GM21723 (cell line): ENCODE measurements around the gene NUDC.
"Not testable (repeated sequence)": the region's sequence is repeated elsewhere in the genome, so short reads cannot be mapped to it uniquely, and the experiment has no call there.

Experiments used
- ATAC-seq: cut with Tn5 transposase; IDR thresholded peaks from one replicate; pipeline ENCODE4 v1.9.1; 2021; ENCODE audit warnings: mild to moderate bottlenecking, moderate library complexity; ENCODE audit not compliant: unreplicated experiment

Gene NUDC

DNA sequence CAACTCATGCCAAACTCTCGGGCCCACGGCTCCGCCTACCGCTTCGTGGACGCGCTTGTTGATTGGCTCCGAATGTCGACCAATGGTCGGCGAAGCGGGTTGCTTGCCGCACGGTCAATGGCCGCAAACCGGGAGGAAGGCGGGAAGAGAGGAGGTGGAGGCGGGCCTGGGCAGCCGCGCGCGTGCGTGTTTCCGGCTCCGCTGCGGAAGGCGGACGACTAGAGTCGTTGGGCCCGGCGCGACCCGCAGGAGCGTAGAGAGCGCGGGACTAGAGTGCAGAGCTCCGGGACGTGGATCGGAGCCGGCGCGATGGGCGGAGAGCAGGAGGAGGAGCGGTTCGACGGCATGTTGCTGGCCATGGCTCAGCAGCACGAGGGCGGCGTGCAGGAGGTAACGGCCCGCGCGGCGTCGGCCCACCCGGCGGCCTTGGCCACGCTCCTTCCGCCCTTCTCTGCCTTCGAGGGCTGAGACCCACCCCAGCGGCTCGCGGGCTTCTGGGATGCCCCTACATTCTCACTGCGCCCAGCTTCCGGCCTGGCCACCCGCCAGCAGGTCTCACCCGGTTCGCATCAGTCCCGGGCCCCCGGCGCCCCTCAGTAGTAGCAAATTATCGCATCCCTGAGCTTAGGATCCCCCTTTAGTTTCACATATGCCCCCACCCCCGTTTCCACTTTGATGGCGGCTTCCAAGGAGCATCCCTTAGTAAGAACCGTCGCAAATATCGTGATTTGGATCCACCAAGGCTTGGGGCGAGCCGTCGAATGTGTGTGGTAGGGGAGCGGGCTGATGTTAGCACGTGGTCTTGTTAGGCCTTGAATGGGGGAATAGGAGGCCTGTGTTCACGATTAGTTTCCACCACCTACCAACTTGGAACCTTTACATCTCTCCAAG, at the start of gene NUDC:
Gene NUDC (plus strand): TSS at position 204 of the 891 bp plus-strand sequence. CDS start 106 bp downstream, at position 310.
- peak; percentile 93 for ATAC-seq

DNA sequence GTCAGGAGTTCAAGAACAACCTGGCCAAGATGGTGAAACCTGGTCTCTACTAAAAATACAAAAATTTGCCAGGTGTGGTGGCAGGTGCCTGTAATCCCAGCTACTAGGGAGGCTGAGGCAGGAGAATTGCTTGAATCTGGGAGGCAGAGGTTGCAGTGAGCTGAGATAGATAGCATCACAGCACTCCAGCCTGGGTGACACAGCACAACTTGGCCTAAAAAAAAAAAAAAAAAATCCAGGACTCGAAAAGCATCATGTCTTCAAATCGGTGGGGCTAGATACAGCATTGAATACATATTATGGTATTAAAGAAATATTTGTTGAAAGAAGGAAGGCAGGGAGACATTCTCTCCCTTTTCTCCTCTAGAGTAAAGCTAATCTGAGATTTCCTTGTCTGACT, 48.4 kb upstream of the NUDC start:
- not testable (repeated sequence) for ATAC-seq

GRCh38 chr1:26874896-26875295, 46.6 kb upstream of the NUDC start:
- ATAC-seq: no peak

DNA sequence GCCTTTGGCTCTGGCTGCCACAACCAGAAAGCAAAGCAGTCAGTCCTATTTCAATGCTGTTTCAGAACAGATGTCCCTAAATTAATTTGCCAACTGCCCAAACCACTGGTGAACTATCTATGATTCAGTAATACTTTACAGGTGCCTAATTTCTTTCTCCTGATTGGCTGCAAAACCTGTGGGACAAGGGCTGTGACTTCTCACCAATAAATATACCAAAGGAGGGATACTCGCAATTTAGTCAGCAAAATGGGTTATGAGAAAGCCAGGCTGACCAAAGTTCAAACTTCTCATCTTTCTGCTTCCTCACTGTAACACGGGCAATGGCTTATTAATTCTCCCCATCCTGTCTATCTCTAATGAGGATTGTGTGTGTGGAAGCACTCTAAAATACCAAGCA, 44.2 kb upstream of the NUDC start:
- ATAC-seq: no peak

DNA sequence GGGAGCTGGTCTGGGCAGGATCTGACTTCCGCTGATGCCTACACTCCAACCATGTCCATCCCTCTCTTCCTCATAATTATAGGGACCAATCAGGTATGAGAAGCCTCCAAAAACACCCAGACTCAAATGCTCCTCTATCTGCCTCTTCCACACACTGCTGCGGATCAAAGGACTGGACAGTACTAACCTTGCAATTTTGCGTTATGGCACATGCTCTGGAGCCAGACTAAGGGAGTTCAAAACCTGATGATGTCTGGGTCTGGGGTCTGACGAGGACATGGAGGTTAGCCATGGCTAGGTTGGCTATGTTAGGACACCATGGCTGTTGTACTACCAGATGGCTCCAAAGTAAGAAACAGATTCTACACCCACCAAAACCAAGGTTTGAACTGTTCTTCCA, 41.8 kb upstream of the NUDC start:
- ATAC-seq: no peak

DNA sequence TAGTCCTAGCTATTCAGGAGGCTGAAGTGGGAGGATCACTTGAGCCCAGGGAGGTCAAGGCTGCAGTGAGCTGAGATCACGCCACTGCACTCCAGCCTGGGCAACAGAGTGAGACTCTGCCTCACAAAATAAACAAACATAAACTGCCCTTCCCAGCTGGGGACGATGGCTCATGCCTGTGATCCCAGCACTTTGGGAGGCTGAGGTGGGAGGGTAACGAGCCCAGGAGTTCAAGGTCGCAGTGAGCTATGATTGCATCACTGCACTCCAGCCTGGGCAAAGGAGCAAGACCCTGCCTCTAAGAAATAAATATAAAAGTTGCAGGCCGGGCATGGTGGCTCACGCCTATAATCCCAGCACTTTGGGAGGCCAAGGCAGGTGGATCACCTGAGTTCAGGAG, 39.9 kb upstream of the NUDC start:
- not testable (repeated sequence) for ATAC-seq

DNA sequence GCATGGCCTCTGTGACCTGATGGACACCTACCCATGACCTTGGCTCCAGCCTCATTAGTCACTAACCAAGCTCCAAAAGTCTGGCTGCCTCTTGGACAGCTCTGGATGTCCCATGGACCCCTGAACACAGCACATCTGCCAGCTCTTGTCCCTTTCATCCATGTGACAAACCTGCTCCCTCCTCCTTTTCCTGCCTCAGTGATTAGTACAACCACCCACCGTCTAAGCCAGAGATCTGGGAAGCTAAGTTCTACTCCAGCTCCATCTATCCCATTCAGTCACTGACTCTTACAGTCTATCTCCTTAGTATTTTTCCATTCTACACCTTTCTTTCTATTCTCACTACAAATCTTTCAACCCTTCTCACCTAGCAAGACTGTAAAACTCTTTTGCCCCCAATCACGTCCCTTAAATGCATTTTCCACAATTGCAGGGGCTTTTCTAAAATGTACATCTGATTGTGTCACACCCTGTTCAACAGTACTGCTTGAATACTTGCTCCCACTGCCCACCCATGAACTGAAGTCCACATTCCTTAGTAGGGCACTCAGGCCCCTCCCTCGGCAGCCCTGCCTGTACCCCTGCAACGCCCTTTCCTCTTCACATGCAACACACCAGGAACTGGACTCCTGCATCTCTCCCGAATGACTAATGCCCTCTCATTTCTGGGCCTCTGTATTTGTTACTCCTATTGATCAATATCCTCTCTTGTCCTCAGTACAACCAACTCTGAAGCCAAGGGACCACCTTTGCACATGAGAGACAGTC, 38.7 kb upstream of the NUDC start:
- no peak for ATAC-seq

DNA sequence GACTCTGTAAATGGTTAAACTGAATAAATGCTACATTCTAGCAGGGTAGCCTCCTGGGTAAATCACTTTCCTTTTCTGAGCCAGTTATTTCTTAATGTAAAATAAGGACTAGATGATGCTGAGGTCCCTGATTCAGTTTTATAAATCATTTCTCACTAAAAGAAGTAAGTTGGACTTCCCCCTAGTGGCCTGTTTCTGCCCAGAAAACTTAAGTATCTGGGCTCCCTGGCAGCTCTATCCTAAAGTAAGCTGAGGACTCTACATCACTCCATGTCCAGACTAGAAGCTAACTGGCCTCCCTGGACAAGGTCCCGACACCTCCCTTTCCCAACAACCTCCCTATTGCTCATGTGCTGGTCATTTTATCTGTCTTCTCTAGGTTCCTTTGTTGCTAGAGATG, 34.4 kb upstream of the NUDC start:
- no peak for ATAC-seq

DNA sequence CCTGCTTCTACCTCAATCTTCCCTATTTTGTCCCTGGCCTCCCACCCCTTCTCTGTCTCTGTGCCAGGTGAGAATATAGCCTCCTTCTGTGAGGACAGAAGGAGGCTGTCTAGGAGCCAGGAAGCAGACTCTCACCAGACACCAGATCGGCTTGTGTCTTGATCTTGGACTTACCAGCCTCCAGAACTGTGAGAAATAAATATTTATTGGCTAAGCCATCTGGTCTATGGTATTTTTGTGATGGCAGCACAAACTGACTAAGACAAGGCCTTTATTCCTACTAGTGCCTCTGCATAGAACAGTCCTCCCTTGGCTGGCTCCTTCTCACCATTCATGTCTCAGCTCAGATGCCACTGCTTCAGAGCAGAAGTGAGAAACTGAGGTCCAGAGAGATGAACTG, 33.3 kb upstream of the NUDC start:
- ATAC-seq: no peak

DNA sequence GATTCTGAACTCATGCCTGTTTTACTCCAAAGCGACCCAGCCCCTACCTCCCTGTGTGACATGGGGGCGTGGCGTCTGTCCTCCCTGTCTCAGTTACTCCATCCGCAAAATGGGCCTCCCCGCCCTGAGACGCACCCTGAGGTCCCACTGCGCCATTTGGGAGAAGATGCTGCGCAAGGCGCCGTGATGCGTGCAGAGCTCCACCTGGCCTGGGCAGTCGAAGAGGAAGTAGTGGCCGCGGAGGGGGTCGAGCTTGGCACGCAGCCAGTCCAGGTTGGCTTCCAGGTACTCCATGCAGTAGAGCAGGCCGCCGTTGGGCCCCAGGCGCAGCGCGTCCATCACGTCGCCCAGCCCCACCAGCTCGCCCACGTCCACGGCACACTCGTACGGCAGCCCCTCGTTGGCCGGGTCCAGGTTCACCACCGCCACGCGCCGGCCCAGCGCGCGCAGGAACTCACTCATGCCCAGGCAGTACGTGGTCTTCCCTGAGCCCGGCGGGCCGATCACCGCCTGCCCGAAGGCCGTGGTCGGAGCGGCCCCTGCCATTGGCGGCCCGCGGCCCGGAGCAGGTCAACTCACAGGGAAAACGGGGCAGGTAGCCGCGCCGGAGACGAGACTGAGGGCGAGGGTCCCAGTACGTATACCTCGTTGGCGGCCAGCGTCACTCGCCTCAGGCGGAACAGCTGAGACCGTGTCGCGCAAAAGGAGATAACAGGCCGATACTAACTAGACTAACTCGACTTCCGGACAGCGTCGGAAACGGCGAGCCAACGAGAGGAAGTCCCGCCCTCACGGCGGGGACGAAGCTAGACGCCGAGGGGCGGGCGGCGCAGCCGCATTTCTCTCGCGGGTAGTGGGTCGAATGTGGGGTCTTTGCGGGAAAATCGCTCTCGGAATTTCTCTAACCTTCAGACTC, 31.7 kb upstream of the NUDC start, which contains the start of gene GPN2:
Gene GPN2 (minus strand): TSS at position 733 of the 916 bp plus-strand sequence. CDS start 187 bp downstream, at position 546.
- ATAC-seq: peak; percentile 87

DNA sequence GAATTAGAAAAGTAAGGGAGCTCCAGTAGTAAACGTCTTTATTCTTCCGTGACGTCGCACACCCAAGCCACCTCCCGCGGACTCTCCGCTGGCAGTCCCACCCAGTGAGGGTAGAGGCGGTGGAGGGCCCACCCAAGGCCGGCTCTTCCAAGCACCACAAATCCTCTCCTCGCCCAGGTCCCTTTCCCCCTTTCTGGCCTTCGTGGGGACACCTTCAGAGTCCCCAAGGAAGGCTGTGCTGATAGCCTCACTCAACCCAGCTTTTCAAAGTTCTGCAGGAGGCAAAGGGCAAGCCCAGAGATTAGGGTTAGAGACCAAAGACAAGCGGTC, 31.1 kb upstream of the NUDC start:
- ATAC-seq: peak; percentile 29

DNA sequence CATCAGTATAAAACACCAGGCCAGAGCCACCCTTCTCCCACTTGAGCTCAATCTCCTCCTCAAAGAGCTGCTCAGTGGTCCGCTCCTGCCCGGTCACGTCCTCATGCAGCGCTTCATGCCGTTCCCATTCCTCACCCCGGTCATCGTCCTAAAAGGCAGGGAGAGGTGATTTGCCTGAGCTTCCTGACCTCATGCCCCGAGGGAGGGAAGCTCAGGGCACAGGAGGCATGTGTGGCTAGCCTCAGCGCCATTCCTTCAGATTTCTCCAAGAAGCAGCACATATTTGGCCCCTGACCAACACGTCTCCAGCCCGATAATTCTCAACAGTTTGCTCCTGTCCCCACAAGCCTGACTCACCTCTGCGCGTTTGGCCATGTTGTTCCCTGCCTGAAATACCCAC, 27.3 kb upstream of the NUDC start:
- ATAC-seq: no peak

GRCh38 chr1:26897351-26897750, 24.2 kb upstream of the NUDC start:
- ATAC-seq: no peak

- peak; percentile 73 for ATAC-seq
These were observed 21.3 kb upstream of the NUDC start, which contains the start of gene GPATCH3 for GRCh38 chr1:26900001-26900814. Gene GPATCH3, minus strand, starts transcription at chr1:26900467. Its CDS starts 25 bp downstream, at chr1:26900442.

GRCh38 chr1:26900815-26901511, 20.6 kb upstream of the NUDC start:
- ATAC-seq: no peak

GRCh38 chr1:26907071-26907917, 14.2 kb upstream of the NUDC start:
- ATAC-seq: no peak

DNA sequence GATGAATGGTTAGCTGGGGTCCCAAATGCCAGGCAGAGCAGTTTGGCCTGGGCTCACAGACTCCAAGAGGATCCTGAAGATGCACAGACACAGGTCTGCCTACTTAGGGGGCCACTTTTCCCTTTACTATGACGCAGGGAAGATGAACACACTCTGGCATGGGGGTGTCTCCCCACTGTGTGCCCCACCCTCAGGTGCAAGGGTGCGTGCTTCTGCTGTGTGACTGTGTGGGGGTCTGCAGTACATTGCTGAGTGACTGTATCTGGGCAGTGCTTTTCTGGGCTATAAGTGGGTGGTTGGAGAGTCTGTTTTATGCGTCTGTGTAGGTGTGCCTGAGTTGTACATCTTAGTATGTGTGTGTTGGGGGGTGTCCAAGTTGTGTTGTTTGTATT, 11.6 kb upstream of the NUDC start:
- no peak for ATAC-seq

GRCh38 chr1:26910343-26911160, 11.0 kb upstream of the NUDC start:
- ATAC-seq: no peak
